NCI-H526 treated with DMSO at 0.1 percent for 48 hours (cell line): ENCODE results near the gene FBXO3.

Source experiments
- DNase-seq: peaks from one replicate; lab custom pipeline; 2025; lab: John Stamatoyannopoulos, UW

The FBXO3 gene

DNA sequence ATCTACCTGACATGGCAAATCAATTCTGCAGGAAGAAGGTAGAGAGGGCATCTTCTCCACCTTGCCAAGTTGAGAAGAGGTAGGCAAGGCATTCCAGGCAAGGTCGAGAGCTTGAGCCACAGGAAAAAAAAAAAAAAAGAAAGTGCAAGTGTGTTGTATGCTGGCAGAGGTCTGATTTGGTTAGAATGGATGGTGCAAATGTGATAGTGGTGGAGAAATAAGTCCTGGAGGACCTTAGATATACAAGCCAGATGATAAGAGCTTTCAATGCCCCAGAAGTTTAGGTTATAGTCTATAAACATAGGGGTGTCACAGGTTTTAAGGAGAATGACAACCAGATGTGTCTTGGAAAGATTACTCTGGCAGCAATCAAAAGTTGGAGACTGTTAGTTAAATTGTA, 1.4 kb downstream of the FBXO3 start:
- no peak for DNase-seq

GRCh38 chr11:33772300-33772699, 2.0 kb downstream of the FBXO3 start:
- no peak for DNase-seq

DNA sequence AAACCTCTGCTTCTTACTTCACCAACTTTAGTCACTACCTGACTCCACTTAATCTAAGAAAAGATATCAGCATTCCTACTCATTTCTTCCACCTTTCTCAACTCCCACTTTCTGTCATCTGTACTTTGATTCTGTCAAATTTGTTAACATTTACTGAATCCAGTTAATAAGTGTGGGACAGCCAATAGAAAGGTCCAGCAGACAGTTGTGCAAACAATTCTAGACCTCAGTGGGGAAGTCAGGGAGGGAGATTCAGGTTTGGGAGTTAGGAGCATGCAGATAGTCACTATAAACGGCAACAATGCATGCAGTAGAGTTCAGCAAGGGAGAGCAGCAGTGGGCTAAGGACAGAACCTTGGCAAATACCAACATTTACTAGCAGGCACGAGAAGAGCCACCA, 4.1 kb downstream of the FBXO3 start:
- DNase-seq: no peak

DNA sequence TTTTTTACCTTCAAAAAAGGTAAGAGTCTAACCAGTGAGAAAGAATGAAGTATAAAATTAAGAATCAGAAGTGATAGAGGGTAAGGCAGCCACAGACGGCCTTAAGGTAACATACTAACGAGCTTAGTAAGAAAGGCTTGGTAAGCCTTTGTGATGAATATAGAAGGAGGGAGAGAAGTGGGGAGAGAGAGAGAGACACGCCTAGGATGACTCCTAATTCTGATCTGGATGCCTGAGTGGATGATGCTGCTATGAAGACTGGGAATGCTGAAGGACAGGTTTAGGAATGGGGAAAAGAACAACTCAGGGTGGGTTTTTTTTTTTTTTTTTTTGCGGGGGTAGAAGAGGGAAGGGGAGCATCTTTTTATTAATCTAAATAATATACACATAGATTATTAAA, 4.8 kb downstream of the FBXO3 start:
- no peak for DNase-seq

DNA sequence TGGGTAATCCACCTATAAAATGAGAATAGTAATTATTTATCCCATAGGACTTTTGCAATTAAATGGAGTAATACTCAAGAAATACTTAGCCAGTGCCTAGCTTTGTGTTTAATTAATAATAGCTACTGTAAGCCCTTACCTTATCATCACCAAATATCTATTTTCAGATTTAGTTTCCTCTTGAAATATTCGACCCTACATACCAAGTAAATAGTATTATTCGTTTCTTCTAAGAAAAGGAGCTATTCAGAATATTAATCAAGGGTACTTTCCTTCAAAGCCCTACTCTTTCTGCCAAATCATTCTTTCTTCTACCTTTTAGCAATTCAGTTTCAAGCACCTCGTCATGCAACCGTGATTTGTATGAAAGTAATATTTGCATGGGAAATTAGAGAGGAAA, 6.7 kb downstream of the FBXO3 start:
- DNase-seq: no peak

- DNase-seq: no peak
These were observed 8.2 kb downstream of the FBXO3 start for GRCh38 chr11:33766085-33766484.

DNA sequence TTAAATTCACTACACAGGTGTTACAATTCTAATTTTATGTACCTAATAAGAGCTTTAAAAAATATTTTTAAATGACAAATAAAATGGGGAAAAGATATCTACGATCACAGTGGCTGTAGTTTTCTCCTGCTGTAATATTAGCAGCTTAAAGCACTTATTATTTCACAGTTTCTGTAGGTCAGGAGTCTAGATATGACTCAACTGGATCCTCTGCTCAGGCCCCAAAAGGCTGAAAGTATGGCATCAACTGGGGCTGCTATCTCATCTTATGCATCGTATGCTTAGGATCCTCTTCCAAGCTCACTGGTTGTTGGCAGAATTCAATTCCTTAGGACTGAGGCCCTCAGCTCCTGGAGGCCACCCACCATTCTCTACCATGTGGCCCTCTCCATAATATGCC, 12.8 kb downstream of the FBXO3 start:
- DNase-seq: no peak

GRCh38 chr11:33753304-33753967, 20.9 kb downstream of the FBXO3 start:
- no peak for DNase-seq

DNA sequence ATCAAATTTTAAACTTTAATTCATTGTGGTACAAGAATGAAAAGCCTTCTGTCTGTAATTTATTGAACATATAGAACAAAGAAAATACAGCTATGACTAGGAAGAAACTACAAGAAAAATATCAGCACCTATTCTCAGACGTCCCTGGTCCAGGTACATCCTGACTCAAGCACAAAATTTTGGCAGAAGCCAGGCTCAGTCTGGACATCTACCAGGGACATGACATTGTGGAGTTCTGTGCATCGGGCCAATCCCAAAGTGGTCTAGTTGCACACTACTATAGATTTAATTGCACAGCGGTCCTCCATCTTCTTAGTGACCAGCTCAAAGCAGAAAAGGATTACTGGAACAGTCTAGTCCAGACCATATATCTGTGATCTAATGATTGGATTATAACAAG, 22.4 kb downstream of the FBXO3 start:
- no peak for DNase-seq

GRCh38 chr11:33747979-33748378, 26.3 kb downstream of the FBXO3 start:
- peak; percentile 20 for DNase-seq

- DNase-seq: no peak
These were observed 31.0 kb downstream of the FBXO3 start for GRCh38 chr11:33743291-33743690.

DNA sequence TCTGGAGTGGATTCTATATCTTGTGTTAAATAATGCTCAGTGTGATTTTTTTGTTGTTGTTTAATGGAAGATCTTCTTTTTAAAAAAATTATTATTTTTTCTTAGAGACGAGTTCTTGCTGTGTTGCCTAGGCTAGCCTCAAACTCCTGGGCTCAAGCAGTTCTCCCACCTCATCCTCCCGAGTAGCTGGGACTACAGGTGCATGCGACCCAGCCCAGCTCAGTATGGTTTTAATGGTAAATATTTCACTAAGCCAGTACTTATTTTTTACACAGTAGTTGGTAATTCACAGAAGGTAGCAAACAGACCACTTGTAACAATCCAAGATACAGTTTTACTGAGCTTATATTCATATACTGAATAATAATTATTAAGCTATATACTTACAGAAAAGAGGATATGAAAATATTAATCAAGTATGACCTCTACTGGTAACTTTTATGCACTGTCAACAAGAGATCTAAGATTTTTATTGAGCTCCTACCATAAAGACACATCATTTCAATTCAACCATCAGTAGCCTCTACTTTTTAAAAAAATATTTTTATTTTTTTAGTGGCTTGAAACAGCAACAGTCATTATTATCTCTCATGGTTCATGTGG, 32.0 kb downstream of the FBXO3 start:
- peak; percentile 43 for DNase-seq

- no peak for DNase-seq
These were observed 32.5 kb downstream of the FBXO3 start for GRCh38 chr11:33741806-33742205.

GRCh38 chr11:33737362-33737821, 36.9 kb downstream of the FBXO3 start:
- no peak for DNase-seq

DNA sequence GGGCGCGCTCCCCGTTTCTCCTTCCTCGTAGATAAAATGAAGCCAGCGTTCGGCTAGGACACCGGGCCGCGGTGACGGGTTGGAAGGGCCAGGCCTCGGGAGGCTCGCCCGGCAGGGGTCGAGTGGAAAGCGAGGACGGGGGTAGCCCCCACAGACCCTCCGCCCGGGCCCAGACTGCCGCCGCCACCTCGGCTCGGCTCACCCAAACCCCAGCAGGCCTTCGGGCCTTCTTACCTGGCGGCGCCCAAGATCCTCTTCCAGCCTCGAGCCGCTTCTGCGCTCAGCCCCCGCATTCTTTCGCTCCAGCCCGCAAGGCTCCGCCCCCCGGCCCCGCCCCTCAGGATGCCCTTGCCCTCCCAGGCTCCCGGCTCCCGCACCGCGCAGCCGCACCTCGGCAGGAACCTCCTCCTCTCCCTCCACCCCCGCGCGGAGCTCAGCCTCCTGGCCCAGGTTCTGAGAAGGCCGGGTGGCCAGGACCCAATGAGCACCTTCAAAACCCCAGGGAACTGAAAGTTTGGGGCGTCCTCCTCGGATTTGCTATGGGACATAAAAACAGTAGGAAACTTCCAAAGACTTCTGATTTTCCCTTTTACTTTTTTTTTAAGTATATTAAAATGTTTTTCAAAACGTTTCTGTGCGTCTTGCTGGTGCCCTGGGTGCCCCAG, 38.0 kb downstream of the FBXO3 start, which contains the start of gene CD59:
TSS of gene CD59 (minus strand) at position 276 of the 665 bp plus-strand sequence. CDS start 13,978 bp downstream, outside the sequence.
- DNase-seq: peak; percentile 91

DNA sequence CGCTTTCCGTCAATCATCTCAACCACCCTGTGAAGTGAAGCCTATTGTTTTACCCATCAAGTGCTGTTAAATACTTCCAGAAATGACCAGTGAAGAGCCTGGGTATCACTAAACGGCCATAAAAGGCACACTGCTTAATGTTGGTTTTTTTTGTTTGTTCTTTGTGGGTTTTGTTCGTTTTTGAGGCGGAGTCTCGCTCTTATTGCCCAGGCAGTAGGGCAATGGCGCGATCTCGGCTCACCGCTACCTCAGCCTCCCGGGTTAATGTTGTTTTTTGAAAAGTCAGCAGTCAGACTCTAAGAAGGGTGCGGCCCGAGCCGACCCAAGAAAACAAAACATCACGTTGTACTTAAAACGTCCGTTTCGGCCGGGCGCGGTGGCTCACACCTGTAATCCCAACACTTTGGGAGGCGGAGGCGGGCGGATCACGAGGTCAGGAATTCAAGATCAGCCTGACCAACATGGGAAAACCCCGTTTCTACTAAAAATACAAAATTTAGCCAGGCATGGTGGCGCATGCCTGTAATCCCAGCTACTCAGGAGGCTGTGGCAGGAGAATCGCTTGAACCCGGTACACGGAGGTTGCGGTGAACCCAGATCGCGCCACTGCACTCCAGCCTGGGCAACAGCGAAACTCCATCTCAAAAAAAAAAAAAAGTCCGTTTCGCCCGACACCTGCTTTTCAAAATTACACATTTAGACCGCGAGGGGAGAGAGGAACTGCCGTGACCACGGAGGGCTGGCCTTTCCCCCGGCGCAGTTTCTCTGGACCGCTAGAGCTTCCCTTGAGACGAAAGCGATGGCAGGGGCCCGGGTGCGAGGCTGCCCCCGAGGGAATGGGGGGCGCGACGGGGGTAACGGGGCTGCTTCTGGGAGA, 38.8 kb downstream of the FBXO3 start:
- DNase-seq: peak; percentile 60

- DNase-seq: peak; percentile 31
These were observed 39.7 kb downstream of the FBXO3 start for GRCh38 chr11:33734441-33735270.

DNA sequence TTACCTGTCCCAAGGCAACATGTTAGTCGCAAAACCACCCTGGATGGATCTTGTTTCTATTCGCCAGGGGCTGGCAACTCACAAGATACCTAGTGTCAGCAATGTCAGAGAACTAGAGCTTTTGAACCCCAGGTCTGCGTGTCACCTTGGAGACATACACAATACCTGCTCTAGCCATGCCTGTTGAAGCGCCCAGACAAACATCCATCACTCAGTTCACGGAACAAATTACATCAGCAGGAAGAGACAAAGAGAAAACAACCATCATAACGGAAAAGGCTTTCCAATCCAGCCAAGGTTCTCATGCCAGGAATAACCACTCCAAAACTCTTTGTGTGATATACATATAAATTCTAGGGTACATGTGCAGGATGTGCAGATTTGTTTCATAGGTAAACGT, 40.3 kb downstream of the FBXO3 start:
- DNase-seq: no peak

DNA sequence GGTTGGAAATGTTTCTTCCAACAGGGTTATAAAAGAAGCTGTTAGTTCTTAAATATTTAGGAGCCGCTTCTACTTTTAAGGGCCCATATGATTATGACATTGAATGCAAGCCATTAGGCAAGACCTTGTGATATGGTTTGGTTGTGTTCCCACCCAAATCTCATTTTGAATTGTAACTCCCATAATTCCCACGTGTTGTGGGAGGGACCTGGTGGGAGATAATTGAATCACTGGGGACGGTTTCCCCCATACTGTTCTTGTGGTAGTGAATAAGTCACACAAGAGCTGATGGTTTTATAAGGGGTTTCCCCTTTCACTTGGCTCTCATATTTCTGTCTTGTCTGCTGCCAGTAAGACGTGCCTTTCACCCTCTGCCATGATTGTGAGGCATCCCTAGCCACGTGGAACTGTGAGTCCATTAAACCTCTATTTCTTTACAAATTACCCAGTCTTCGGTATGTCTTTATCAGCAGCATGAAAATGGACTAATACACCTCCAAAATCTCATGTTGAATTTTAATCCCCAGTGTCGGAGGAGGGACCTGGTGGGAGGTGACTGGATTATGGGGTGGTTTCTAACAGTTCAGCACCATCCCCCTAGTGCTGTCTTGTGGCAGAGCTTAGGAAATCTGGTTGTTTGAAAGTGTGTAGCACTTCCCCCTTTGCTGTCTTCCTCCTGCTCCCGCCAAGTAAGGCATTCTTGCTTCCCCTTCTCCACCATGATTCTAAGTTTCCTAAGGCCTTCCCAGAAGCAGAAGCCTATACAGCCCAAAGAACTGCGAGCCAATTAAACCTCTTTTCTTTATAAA, 42.4 kb downstream of the FBXO3 start:
- no peak for DNase-seq

GRCh38 chr11:33730716-33731115, 43.6 kb downstream of the FBXO3 start:
- no peak for DNase-seq
